Neural progenitor cell (in vitro differentiated cells): ENCODE data around the gene YOD1. TPM values are rescaled to one million over a fixed set of nuclear protein-coding genes. Genes with fewer than 3 reads are reported as not detected.

Source experiments
- DNase-seq: peaks from one replicate; pipeline ENCODE4 v3.0.0-alpha.2; 2016; ENCODE audit warnings: low spot score
- H2AFZ ChIP-seq: fragments of 200-600 bp; sonication (generic); replicated peaks from 2 replicates; pipeline ENCODE4 v1.6.1; 2016; ENCODE audit warnings: antibody characterized with exemption
- H3F3A ChIP-seq: fragments of 200-600 bp; sonication (generic); 2 replicates; pipeline ENCODE4 v1.6.1; 2016; ENCODE audit warnings: antibody characterized with exemption, low read depth
- H3K27ac ChIP-seq: fragments of 200-600 bp; sonication (generic); 2 replicates; pipeline ENCODE4 v1.5.1; 2016; ENCODE audit warnings: mild to moderate bottlenecking
- H3K27me3 ChIP-seq: fragments of 200-600 bp; sonication (generic); 2 replicates; pipeline ENCODE4 v1.6.1; 2016; ENCODE audit warnings: mild to moderate bottlenecking, moderate library complexity
- H3K36me3 ChIP-seq: fragments of 200-600 bp; sonication (generic); 2 replicates; pipeline ENCODE4 v1.5.1; 2016
- H3K4me1 ChIP-seq: fragments of 200-600 bp; sonication (generic); 2 replicates; pipeline ENCODE4 v1.6.1; 2016; ENCODE audit warnings: mixed run types
- H3K4me2 ChIP-seq: fragments of 200-600 bp; sonication (generic); 2 replicates; pipeline ENCODE4 v1.6.1; 2016
- H3K4me3 ChIP-seq: fragments of 200-600 bp; sonication (generic); 2 replicates; pipeline ENCODE4 v1.5.1; 2016
- H3K79me2 ChIP-seq: fragments of 200-600 bp; sonication (generic); 2 replicates; pipeline ENCODE4 v1.6.1; 2016; ENCODE audit warnings: low read depth
- H3K9ac ChIP-seq: fragments of 200-600 bp; sonication (generic); 2 replicates; pipeline ENCODE4 v1.6.1; 2016
- H3K9me3 ChIP-seq: fragments of 200-600 bp; sonication (generic); 2 replicates; pipeline ENCODE4 v1.5.1; 2016; ENCODE audit warnings: low read depth
- H4K20me1 ChIP-seq: fragments of 200-600 bp; sonication (generic); 2 replicates; pipeline ENCODE4 v1.6.1; 2016; ENCODE audit warnings: low read depth
- H3K27ac Mint-ChIP-seq: 3 replicates; pipeline ENCODE4 v1.8.0; 2021; ENCODE audit warnings: mixed read lengths
- H3K27me3 Mint-ChIP-seq: 2 replicates; pipeline ENCODE4 v1.8.0; 2022; ENCODE audit warnings: low read depth, mild to moderate bottlenecking, inconsistent platforms, moderate library complexity, mixed read lengths; ENCODE audit not compliant: insufficient read depth
- H3K36me3 Mint-ChIP-seq: 3 replicates; pipeline ENCODE4 v1.8.0; 2021; ENCODE audit warnings: mixed read lengths
- H3K4me1 Mint-ChIP-seq: 3 replicates; pipeline ENCODE4 v1.8.0; 2021; ENCODE audit warnings: mixed read lengths
- H3K4me3 Mint-ChIP-seq: 3 replicates; pipeline ENCODE4 v1.8.0; 2021; ENCODE audit warnings: mild to moderate bottlenecking, moderate library complexity, mixed read lengths
- H3K9me3 Mint-ChIP-seq: 3 replicates; pipeline ENCODE4 v1.8.0; 2020; ENCODE audit warnings: mixed read lengths
- EZH2 ChIP-seq: fragments of 200-600 bp; sonication (generic); IDR thresholded peaks from 2 replicates; pipeline ENCODE4 v1.6.1; 2017; ENCODE audit warnings: antibody characterized with exemption, mild to moderate bottlenecking, moderate library complexity
- EZH2phosphoT487 ChIP-seq: fragments of 200-600 bp; sonication (generic); IDR thresholded peaks from 2 replicates; pipeline ENCODE4 v1.6.1; 2017; ENCODE audit warnings: antibody characterized with exemption
- total RNA-seq: library from RNA; depleted of rRNA; stranded (reverse); fragments of >200 nt; gene quantifications from 2 replicates; pipeline ENCODE4 v1.2.3, GENCODE V29; 2015; ENCODE audit warnings: low replicate concordance
- TF ChIP-seq, protein P1 (sequence below): fragments of 200-600 bp; sonication (generic); IDR thresholded peaks from 2 replicates; pipeline ENCODE4 v1.5.1; 2017; ENCODE audit warnings: antibody characterized with exemption, mild to moderate bottlenecking

The YOD1 gene
- total RNA-seq, 1 donor from 2014 or later, result 27.0 TPM

DNA sequence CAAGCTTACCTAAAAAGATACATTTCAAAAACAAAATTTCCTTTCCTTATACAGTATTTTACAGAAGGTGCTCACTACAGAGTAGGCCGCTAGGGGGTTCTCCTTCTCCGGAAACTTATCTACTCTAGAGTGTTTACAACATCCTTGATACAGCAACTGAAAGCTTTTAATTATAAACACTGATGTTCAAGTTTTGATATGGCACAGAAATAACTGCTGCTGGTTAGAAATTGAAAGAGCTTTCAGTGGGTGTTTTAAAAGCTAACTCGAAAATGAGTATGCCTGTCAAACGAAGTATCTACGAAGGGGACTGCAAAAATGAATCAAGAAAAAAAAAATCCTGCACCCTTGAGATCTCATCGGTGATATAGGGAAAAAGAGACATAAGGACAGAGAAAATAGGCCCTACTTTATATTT is 1.0 kb downstream of the YOD1 start:
- no peaks in the 10 kb centered on the region for H3K36me3 ChIP-seq
- H3K27me3 ChIP-seq, result peaks cover 14% of the 10 kb centered on the region
- H3K9me3 ChIP-seq, result no peaks in the 10 kb centered on the region
- peak overlapping the region; percentile 97 for H3K27ac Mint-ChIP-seq
- peaks cover 28% of the 10 kb centered on the region for H3K4me1 ChIP-seq
- peaks cover 55% of the 10 kb centered on the region for H3K79me2 ChIP-seq
- peaks cover 41% of the 10 kb centered on the region for H3K4me1 Mint-ChIP-seq
- peak overlapping the region; percentile 87 for H3K9ac ChIP-seq
- H3K36me3 Mint-ChIP-seq, result peaks cover 13% of the 10 kb centered on the region
- peak overlapping the region; percentile 89 for H3K27ac ChIP-seq
- peaks cover 39% of the 10 kb centered on the region for H4K20me1 ChIP-seq
- H3K27me3 Mint-ChIP-seq, result peaks cover 11% of the 10 kb centered on the region
- peak overlapping the region; percentile 95 for H3K4me3 Mint-ChIP-seq
- H3K4me3 ChIP-seq, result peak overlapping the region; percentile 69
- TF ChIP-seq, protein P1, sequence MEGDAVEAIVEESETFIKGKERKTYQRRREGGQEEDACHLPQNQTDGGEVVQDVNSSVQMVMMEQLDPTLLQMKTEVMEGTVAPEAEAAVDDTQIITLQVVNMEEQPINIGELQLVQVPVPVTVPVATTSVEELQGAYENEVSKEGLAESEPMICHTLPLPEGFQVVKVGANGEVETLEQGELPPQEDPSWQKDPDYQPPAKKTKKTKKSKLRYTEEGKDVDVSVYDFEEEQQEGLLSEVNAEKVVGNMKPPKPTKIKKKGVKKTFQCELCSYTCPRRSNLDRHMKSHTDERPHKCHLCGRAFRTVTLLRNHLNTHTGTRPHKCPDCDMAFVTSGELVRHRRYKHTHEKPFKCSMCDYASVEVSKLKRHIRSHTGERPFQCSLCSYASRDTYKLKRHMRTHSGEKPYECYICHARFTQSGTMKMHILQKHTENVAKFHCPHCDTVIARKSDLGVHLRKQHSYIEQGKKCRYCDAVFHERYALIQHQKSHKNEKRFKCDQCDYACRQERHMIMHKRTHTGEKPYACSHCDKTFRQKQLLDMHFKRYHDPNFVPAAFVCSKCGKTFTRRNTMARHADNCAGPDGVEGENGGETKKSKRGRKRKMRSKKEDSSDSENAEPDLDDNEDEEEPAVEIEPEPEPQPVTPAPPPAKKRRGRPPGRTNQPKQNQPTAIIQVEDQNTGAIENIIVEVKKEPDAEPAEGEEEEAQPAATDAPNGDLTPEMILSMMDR, result peak; percentile 81
- no peak for TF ChIP-seq EZH2phosphoT487
- DNase-seq, result peak; percentile 65
- H3K4me2 ChIP-seq, result peak overlapping the region; percentile 89
- H2AFZ ChIP-seq, result peak overlapping the region; percentile 87
- H3K9me3 Mint-ChIP-seq, result no peaks in the 10 kb centered on the region
- H3F3A ChIP-seq, result peaks cover 27% of the 10 kb centered on the region

DNA sequence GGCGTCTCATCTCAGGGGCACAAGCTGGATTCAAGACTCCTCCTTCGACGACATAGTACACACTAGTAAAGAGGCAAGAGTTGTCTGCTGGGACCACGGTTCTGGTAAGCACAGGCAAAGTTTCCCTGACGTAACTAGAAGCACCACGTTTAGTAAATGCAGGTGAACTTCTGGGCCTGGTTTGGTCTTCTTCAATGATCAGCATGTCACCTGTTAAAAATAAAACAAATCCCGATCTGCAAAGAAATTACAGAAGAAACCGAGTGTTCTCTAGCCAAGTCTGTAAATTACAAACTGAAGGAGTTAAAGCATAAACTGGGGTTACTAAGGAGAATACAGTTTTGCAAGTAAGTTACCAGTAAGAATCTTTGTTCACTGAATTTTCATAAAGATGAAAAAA is 1.5 kb downstream of the YOD1 start:
- Histone ChIP-seq H3K27me3 (peaks cover 12% of the 10 kb centered on the region), H3K36me3 (no peaks in the 10 kb centered on the region), H3K4me2 (peak overlapping the region; percentile 89), H3K4me1 (peaks cover 28% of the 10 kb centered on the region), H2AFZ (no peak overlapping the region), H3F3A (peaks cover 27% of the 10 kb centered on the region), H3K27ac (no peak overlapping the region), H3K79me2 (peaks cover 55% of the 10 kb centered on the region), H4K20me1 (peaks cover 39% of the 10 kb centered on the region), H3K4me3 (peak overlapping the region; percentile 69), H3K9ac (peak overlapping the region; percentile 87), H3K9me3 (no peaks in the 10 kb centered on the region)
- Mint-ChIP-seq H3K9me3 (no peaks in the 10 kb centered on the region), H3K27me3 (peaks cover 11% of the 10 kb centered on the region), H3K36me3 (peaks cover 16% of the 10 kb centered on the region), H3K4me3 (peak overlapping the region; percentile 95), H3K27ac (no peak overlapping the region), H3K4me1 (peaks cover 39% of the 10 kb centered on the region)
- DNase-seq, result no peak
- no peak for TF ChIP-seq EZH2phosphoT487
- TF ChIP-seq, protein P1, result no peak
- no peak for TF ChIP-seq EZH2

DNA sequence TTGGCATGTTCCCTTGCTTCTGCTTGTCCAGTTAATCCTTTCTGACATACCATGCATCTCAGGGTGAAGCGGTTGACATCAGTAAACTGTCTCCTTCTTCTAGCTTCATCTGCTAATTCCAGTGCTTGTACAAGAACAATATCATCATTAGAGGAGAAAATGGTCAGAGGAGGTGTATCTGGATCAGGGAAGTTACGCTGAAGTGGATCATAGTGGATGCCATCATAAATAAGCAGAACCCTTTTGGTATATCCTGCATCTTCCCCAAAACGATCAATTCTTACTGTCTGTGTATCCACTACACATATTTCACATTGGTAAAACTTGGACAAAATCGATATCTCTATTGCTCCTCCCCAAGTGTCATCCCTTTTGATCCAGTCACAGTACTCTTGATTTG is 2.0 kb downstream of the YOD1 start:
- DNase-seq, result no peak
- Mint-ChIP-seq H3K9me3 (no peaks in the 10 kb centered on the region), H3K4me1 (peaks cover 39% of the 10 kb centered on the region), H3K36me3 (peaks cover 16% of the 10 kb centered on the region), H3K27me3 (peaks cover 9% of the 10 kb centered on the region), H3K27ac (no peak overlapping the region), H3K4me3 (peak overlapping the region; percentile 95)
- Histone ChIP-seq H3K27me3 (peaks cover 7% of the 10 kb centered on the region), H3K4me2 (peak overlapping the region; percentile 89), H3K4me1 (peaks cover 28% of the 10 kb centered on the region), H3F3A (peaks cover 27% of the 10 kb centered on the region), H3K4me3 (no peak overlapping the region), H4K20me1 (peaks cover 39% of the 10 kb centered on the region), H3K27ac (no peak overlapping the region), H3K9ac (no peak overlapping the region), H2AFZ (no peak overlapping the region), H3K36me3 (no peaks in the 10 kb centered on the region), H3K79me2 (peaks cover 55% of the 10 kb centered on the region), H3K9me3 (no peaks in the 10 kb centered on the region)
- TF ChIP-seq, protein P1, result no peak
- no peak for TF ChIP-seq EZH2phosphoT487
- no peak for TF ChIP-seq EZH2
